Measurements from ENCODE around the gene MPPED1. TPM values are rescaled to one million over a fixed set of nuclear protein-coding genes. Genes with fewer than 3 reads are reported as not detected.

MPPED1 gene
- total and polyA plus RNA-seq, 2 of the 13 experiments (the other 11 are each of a cell fraction or from before 2014, with no cell fraction given) = 0.77 TPM; not detected in 1

GRCh38 chr22:43388420-43388851, 23.4 kb upstream of the MPPED1 start (continued):
- TF ChIP-seq, protein P1, sequence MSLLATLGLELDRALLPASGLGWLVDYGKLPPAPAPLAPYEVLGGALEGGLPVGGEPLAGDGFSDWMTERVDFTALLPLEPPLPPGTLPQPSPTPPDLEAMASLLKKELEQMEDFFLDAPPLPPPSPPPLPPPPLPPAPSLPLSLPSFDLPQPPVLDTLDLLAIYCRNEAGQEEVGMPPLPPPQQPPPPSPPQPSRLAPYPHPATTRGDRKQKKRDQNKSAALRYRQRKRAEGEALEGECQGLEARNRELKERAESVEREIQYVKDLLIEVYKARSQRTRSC (CRISPR knock-in tag; IDR thresholded peaks at IDR 0.05; ENCODE audit: low read depth) = no peak
- TF ChIP-seq, protein P2, sequence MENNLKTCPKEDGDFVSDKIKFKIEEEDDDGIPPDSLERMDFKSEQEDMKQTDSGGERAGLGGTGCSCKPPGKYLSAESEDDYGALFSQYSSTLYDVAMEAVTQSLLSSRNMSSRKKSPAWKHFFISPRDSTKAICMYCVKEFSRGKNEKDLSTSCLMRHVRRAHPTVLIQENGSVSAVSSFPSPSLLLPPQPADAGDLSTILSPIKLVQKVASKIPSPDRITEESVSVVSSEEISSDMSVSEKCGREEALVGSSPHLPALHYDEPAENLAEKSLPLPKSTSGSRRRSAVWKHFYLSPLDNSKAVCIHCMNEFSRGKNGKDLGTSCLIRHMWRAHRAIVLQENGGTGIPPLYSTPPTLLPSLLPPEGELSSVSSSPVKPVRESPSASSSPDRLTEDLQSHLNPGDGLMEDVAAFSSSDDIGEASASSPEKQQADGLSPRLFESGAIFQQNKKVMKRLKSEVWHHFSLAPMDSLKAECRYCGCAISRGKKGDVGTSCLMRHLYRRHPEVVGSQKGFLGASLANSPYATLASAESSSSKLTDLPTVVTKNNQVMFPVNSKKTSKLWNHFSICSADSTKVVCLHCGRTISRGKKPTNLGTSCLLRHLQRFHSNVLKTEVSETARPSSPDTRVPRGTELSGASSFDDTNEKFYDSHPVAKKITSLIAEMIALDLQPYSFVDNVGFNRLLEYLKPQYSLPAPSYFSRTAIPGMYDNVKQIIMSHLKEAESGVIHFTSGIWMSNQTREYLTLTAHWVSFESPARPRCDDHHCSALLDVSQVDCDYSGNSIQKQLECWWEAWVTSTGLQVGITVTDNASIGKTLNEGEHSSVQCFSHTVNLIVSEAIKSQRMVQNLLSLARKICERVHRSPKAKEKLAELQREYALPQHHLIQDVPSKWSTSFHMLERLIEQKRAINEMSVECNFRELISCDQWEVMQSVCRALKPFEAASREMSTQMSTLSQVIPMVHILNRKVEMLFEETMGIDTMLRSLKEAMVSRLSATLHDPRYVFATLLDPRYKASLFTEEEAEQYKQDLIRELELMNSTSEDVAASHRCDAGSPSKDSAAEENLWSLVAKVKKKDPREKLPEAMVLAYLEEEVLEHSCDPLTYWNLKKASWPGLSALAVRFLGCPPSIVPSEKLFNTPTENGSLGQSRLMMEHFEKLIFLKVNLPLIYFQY (CRISPR knock-in tag; IDR thresholded peaks at IDR 0.05; ENCODE audit: borderline replicate concordance) = 0 out of 2 replicates have a peak, but pooled peaks have one; percentile 30
- TF ChIP-seq ZFY (CRISPR knock-in tag; IDR thresholded peaks at IDR 0.05) (peak; percentile 54), SOX5 (CRISPR knock-in tag; IDR thresholded peaks at IDR 0.05; ENCODE audit: borderline replicate concordance) (0 out of 2 replicates have a peak, but pooled peaks have one; percentile 10), ELF3 (CRISPR knock-in tag; IDR thresholded peaks at IDR 0.05) (0 out of 2 replicates have a peak, but pooled peaks have one; percentile 36), TEAD3 (CRISPR knock-in tag; optimal IDR thresholded peaks at IDR 0.05; ENCODE audit: borderline replicate concordance) (peak; percentile 38), KDM5A (IDR thresholded peaks at IDR 0.05; ENCODE audit: borderline replicate concordance, low read length) (no peak), TARDBP (CRISPR knock-in tag; IDR thresholded peaks at IDR 0.05) (peak; percentile 58; the same call in 1 of the 2 replicates), ZFP36 (IDR thresholded peaks at IDR 0.05; ENCODE audit: borderline replicate concordance, low read depth, low read length, partially characterized antibody) (no peak), PCBP1 (IDR thresholded peaks at IDR 0.05; ENCODE audit: borderline replicate concordance, low read depth, low read length) (0 out of 2 replicates have a peak, but pooled peaks have one; percentile 38), SMC3 (IDR thresholded peaks at IDR 0.05; ENCODE audit: low read length) (peak; percentile 39; the same call in 1 of the 2 replicates), ZGPAT (CRISPR knock-in tag; IDR thresholded peaks at IDR 0.05) (peak; percentile 35; the same call in 1 of the 2 replicates), HOXA3 (CRISPR knock-in tag; IDR thresholded peaks at IDR 0.05) (0 out of 2 replicates have a peak, but pooled peaks have one; percentile 26), PBX2 (CRISPR knock-in tag; IDR thresholded peaks at IDR 0.05) (no peak), CEBPZ (IDR thresholded peaks at IDR 0.05; ENCODE audit: low read length) (no peak)
- TF ChIP-seq, protein P3, sequence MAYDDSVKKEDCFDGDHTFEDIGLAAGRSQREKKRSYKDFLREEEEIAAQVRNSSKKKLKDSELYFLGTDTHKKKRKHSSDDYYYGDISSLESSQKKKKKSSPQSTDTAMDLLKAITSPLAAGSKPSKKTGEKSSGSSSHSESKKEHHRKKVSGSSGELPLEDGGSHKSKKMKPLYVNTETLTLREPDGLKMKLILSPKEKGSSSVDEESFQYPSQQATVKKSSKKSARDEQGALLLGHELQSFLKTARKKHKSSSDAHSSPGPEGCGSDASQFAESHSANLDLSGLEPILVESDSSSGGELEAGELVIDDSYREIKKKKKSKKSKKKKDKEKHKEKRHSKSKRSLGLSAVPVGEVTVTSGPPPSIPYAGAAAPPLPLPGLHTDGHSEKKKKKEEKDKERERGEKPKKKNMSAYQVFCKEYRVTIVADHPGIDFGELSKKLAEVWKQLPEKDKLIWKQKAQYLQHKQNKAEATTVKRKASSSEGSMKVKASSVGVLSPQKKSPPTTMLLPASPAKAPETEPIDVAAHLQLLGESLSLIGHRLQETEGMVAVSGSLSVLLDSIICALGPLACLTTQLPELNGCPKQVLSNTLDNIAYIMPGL (CRISPR knock-in tag; IDR thresholded peaks at IDR 0.05; ENCODE audit: borderline replicate concordance in 1 of 2, low read depth in 1 of 2) = peak; percentile 40 to 54; a peak in 2 of 4 replicates
